Thymus (tissue), 11 donors: Measurements from ENCODE around the gene NBEAL2. TPM values are rescaled to one million over a fixed set of nuclear protein-coding genes. Genes with fewer than 3 reads are reported as not detected.
"Not testable (repeated sequence)": the region's sequence is repeated elsewhere in the genome, so short reads cannot be mapped to it uniquely, and the experiment has no call there.

Experiments used
- DNase-seq, 9 donors: peaks; one replicate each; pipeline ENCODE4 v3.0.0-alpha.2; 2013; ENCODE audit warnings: low spot score in 9 of 9, low read depth in 6 of 9, missing footprints in 1 of 9
- H3K27ac ChIP-seq, 2 donors: one replicate each; pipeline ENCODE4 v1.5.1; 2013; ENCODE audit warnings: control low read depth in 1 of 2, low read depth in 1 of 2, low read length in 1 of 2, mild to moderate bottlenecking in 1 of 2, moderate library complexity in 1 of 2
- H3K27me3 ChIP-seq, 2 donors: one replicate each; pipeline ENCODE4 v1.5.1; 2013; ENCODE audit warnings: low read length in 1 of 2; ENCODE audit not compliant: control insufficient read depth in 2 of 2, insufficient read depth in 1 of 2
- H3K36me3 ChIP-seq, 2 donors: one replicate each; pipeline ENCODE4 v1.5.1; 2013; ENCODE audit warnings: low read length in 1 of 2, mild to moderate bottlenecking in 1 of 2, moderate library complexity in 1 of 2; ENCODE audit not compliant: control insufficient read depth in 2 of 2, insufficient read depth in 2 of 2
- H3K4me1 ChIP-seq, 2 donors: one replicate each; pipeline ENCODE4 v1.5.1; 2013; ENCODE audit warnings: low read length in 2 of 2; ENCODE audit not compliant: control insufficient read depth in 2 of 2, insufficient read depth in 2 of 2
- H3K4me3 ChIP-seq, 2 donors: one replicate each; pipeline ENCODE4 v1.5.1; 2013; ENCODE audit warnings: low read length in 2 of 2, control low read depth in 1 of 2, mild to moderate bottlenecking in 1 of 2
- H3K9me3 ChIP-seq, 2 donors: one replicate each; pipeline ENCODE4 v1.5.1; 2013; ENCODE audit warnings: low read length in 1 of 2, mild to moderate bottlenecking in 1 of 2; ENCODE audit not compliant: control insufficient read depth in 2 of 2, insufficient read depth in 1 of 2
- WGBS: extraction: QIAGEN DNeasy Blood & Tissue Kit; methylation state at CpG from one replicate; pipeline ENCODE4 v1.1.7; 2013; 5-methylcytosine and 5-hydroxymethylcytosine counted together
- polyA plus RNA-seq: library from polyadenylated mRNA; stranded (reverse); fragments of 200-250 nt; gene quantifications from one replicate; pipeline ENCODE4 v1.2.3, GENCODE V29; 2013
- total RNA-seq: library from RNA; stranded (reverse); fragments of 120-200 nt; gene quantifications from one replicate; pipeline ENCODE4 v1.2.4, GENCODE V29; 2013
- donor health status: healthy.

The NBEAL2 gene
- total and polyA plus RNA-seq, 2 donors = 15.3 to 83.6 TPM

GRCh38 chr3:47017504-47018268 is 38.2 kb downstream of the NBEAL2 start:
- peaks cover 47 to 73% of the 10 kb centered on the region in 2 donors for H3K36me3 ChIP-seq
- no peaks in the 10 kb centered on the region for H3K27me3 ChIP-seq
- peak in 2 of 9 donors; percentile 22 to 54 for DNase-seq
- H3K4me3 ChIP-seq = no peak overlapping the region
- H3K9me3 ChIP-seq = no peaks in the 10 kb centered on the region
- H3K27ac ChIP-seq = peak overlapping the region; percentile 61 to 66
- 16% methylated on average over 6 of the region's 6 CpGs for WGBS
- peaks cover 22 to 55% of the 10 kb centered on the region in 2 donors for H3K4me1 ChIP-seq

GRCh38 chr3:47018269-47018611 is 38.8 kb downstream of the NBEAL2 start:
- peaks cover 22 to 50% of the 10 kb centered on the region in 2 donors for H3K4me1 ChIP-seq
- peak overlapping the region; percentile 2 to 66 for H3K27ac ChIP-seq
- no peak for DNase-seq
- H3K9me3 ChIP-seq = no peaks in the 10 kb centered on the region
- H3K4me3 ChIP-seq = no peak overlapping the region
- H3K27me3 ChIP-seq = no peaks in the 10 kb centered on the region
- peaks cover 46 to 74% of the 10 kb centered on the region in 2 donors for H3K36me3 ChIP-seq

GRCh38 chr3:47019201-47019600 is 39.7 kb downstream of the NBEAL2 start:
- Histone ChIP-seq H3K9me3 (no peaks in the 10 kb centered on the region), H3K36me3 (peaks cover 38 to 67% of the 10 kb centered on the region in 2 donors), H3K4me1 (peaks cover 22 to 42% of the 10 kb centered on the region in 2 donors), H3K27ac (peak overlapping the region in 1 of 2 donors; percentile 18), H3K27me3 (no peaks in the 10 kb centered on the region), H3K4me3 (no peak overlapping the region)
- 95% methylated on average over 1 of the region's 1 CpG for WGBS
- DNase-seq = no peak

- Histone ChIP-seq H3K4me1 (peaks cover 22 to 40% of the 10 kb centered on the region in 2 donors), H3K9me3 (no peaks in the 10 kb centered on the region), H3K27ac (no peak overlapping the region), H3K36me3 (peaks cover 35 to 60% of the 10 kb centered on the region in 2 donors), H3K4me3 (no peak overlapping the region), H3K27me3 (no peaks in the 10 kb centered on the region)
- 98% methylated on average over 4 of the region's 4 CpGs for WGBS
- no peak for DNase-seq
Measured at GRCh38 chr3:47020311-47020710, 40.8 kb downstream of the NBEAL2 start.

GRCh38 chr3:47022641-47023071 is 43.2 kb downstream of the NBEAL2 start:
- Histone ChIP-seq H3K36me3 (peaks cover 23 to 43% of the 10 kb centered on the region in 2 donors), H3K4me1 (peaks cover 9 to 17% of the 10 kb centered on the region in 2 donors), H3K9me3 (no peaks in the 10 kb centered on the region), H3K4me3 (no peak overlapping the region), H3K27ac (no peak overlapping the region), H3K27me3 (no peaks in the 10 kb centered on the region)
- WGBS = 92% methylated on average over 1 of the region's 1 CpG
- no peak for DNase-seq

GRCh38 chr3:47024932-47025331 is 45.5 kb downstream of the NBEAL2 start:
- H3K4me1 ChIP-seq = no peaks in the 10 kb centered on the region
- H3K27me3 ChIP-seq = no peaks in the 10 kb centered on the region
- H3K4me3 ChIP-seq = no peak overlapping the region
- no peaks in the 10 kb centered on the region for H3K9me3 ChIP-seq
- H3K27ac ChIP-seq = no peak overlapping the region
- H3K36me3 ChIP-seq = peaks cover 12 to 36% of the 10 kb centered on the region in 2 donors
- DNase-seq = no peak

- H3K4me1 ChIP-seq, H3K27me3 ChIP-seq, DNase-seq, H3K4me3 ChIP-seq, H3K27ac ChIP-seq, H3K9me3 ChIP-seq: not testable (repeated sequence)
- H3K36me3 ChIP-seq = peaks cover 6 to 30% of the 10 kb centered on the region in 2 donors
- WGBS = 98% methylated on average over 1 of the region's 1 CpG
Measured at GRCh38 chr3:47026432-47026831, 47.0 kb downstream of the NBEAL2 start.

GRCh38 chr3:47028146-47028545 is 48.7 kb downstream of the NBEAL2 start:
- Histone ChIP-seq H3K27me3 (no peaks in the 10 kb centered on the region), H3K27ac (no peak overlapping the region), H3K36me3 (peaks cover 6 to 29% of the 10 kb centered on the region in 2 donors), H3K4me3 (no peak overlapping the region), H3K9me3 (no peaks in the 10 kb centered on the region), H3K4me1 (no peaks in the 10 kb centered on the region)
- DNase-seq = no peak
- WGBS = 97% methylated on average over 3 of the region's 3 CpGs

GRCh38 chr3:47028667-47029066 is 49.2 kb downstream of the NBEAL2 start:
- Histone ChIP-seq H3K4me1 (no peaks in the 10 kb centered on the region), H3K27ac (no peak overlapping the region), H3K27me3 (no peaks in the 10 kb centered on the region), H3K9me3 (no peaks in the 10 kb centered on the region), H3K4me3 (no peak overlapping the region), H3K36me3 (peaks cover 7 to 33% of the 10 kb centered on the region in 2 donors)
- no peak for DNase-seq
- 100% methylated on average over 1 of the region's 1 CpG for WGBS
